ENCODE results near the gene PCDHB14.
"Not testable (repeated sequence)": the region's sequence is repeated elsewhere in the genome, so short reads cannot be mapped to it uniquely, and the experiment has no call there.

- not testable (repeated sequence) for TF ChIP-seq CTCF, EZH2, EZH2phosphoT487 (IDR thresholded peaks at IDR 0.05)
Observed at GRCh38 chr5:141188682-141189081, 34.5 kb upstream of the PCDHB14 start.

Measured in neural progenitor cell (in vitro differentiated cells).